ENCODE results near the gene PASK.

The PASK gene

DNA sequence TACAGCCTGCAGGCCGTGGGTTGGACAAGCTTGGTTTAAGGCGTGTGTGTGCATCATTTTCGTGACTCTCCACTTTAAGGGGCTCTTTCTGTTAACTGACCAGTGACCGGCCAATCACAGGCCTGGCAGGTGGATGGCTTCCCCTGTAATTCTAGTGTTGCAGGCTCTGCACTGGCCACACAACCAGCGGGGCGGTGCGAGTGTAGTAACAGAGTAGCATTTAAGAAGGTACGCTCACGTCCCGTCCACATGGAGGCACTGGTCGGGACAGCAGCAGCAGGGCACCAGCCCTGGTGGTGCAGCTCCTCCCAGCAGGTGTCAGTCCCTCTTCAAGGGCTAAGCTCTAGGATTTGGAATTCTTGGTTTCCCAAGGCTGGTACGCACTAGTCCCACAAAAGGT, 31.2 kb upstream of the PASK start:
- DNase-seq (ENCODE audit: low read depth, low spot score) = no peak

DNA sequence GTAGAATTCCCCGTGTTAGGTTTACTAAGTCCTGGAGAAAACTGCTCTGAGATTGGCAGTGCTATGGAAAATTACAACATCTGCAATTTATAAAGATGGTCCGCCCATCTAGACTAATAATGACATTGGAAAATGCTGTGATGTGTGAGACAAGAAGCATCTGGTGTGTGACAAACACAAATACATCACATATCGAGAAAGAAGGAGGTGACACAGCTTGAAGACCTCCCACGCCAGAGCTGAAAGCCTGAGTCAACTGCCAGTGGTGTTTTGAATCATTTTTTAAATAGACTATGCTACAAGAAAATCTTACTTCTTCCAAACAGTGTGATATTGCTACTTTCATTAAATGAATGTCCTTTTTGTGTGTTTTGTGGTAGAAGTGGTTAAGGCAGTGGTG, 30.6 kb upstream of the PASK start:
- no peak for DNase-seq (ENCODE audit: low read depth, low spot score)

DNA sequence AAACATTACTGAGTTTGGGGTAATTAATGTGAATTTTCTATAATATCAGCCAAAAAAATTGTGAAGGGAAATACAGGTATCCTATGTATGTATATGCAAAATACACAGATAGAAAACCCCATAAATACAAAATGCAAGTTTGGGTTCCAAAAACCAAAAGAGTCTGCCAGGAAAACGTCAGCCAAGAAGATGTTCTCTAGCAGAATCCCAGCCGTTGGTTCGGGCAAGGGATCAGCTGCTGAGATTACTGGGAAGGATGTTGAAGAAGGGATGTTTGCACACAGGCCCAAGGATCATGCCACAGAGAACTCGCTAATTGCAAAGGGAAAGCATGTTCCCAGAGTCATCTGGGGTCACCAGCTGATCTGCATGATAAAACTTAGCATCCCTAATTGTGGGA, 29.7 kb upstream of the PASK start:
- no peak for DNase-seq (ENCODE audit: low read depth, low spot score)

- DNase-seq (ENCODE audit: low read depth, low spot score) = no peak
Observed at GRCh38 chr2:241177526-241178334, 28.5 kb upstream of the PASK start.

DNA sequence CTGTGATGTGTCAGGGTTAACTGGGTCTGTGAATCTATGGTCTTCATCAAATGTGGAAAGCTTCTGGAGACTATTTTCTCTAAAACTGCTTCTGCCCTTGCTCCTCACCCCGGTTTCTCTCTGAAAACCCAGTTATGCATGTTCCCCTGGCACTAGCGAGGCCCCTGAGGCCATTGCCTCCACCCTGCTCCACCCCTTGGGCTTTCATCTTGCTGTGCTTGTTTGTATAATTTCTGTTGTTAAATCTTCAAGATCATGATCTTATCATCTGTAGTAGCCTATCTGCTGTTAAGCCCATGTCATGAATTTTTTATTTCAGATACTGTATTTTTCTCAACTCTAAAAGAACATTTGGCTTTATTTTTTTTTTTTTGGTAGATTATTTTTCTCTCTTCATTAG, 24.3 kb upstream of the PASK start:
- DNase-seq (ENCODE audit: low read depth, low spot score) = no peak

DNA sequence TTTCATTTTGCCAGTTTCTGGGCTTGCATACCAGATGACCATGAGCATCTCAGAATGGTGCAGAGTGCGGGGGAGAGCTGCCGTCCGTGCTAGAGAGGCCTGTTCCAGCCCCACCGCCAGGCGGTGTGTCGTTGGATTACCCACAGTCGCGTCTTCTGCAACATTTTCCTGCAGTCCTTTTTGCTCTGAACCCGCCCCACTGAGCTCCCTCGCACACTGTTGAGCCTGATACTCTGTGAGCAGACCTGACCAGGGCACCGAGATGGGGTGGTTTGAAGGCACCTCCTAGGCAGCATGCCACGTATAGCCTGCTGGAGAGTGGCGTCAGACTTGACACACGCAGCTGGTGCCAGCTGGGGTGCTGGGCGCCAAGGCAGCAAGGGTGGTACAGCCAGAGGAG, 19.1 kb upstream of the PASK start:
- no peak for DNase-seq (ENCODE audit: low read depth, low spot score)

GRCh38 chr2:241163601-241164118, 14.4 kb upstream of the PASK start:
- DNase-seq (ENCODE audit: low read depth, low spot score) = no peak

- DNase-seq (ENCODE audit: low read depth, low spot score) = peak; percentile 79
Observed at GRCh38 chr2:241161646-241162281, 12.5 kb upstream of the PASK start.

- DNase-seq (ENCODE audit: low read depth, low spot score) = no peak
Observed at GRCh38 chr2:241160318-241160717, 11.0 kb upstream of the PASK start.

DNA sequence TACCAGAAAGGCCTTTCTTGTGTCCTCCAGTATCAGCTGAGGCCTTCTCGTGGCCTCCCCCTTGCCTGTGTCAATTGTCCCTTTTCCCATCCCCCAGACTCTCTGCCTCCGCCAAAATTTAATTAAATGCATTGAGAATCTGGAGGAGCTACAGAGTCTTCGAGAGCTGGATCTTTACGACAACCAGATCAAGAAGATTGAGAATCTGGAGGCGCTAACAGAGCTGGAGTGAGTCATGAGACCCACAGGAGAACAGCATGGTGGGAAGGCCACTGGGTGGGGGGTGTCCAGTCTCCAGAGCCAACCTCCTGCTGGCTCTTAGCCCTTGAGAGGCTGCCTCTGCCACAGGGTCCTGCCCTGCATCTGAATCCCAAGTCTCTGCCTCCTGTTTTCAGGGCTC, 9.8 kb upstream of the PASK start:
- DNase-seq (ENCODE audit: low read depth, low spot score) = no peak

- no peak for DNase-seq (ENCODE audit: low read depth, low spot score)
Observed at GRCh38 chr2:241158546-241158900, 9.3 kb upstream of the PASK start.

DNA sequence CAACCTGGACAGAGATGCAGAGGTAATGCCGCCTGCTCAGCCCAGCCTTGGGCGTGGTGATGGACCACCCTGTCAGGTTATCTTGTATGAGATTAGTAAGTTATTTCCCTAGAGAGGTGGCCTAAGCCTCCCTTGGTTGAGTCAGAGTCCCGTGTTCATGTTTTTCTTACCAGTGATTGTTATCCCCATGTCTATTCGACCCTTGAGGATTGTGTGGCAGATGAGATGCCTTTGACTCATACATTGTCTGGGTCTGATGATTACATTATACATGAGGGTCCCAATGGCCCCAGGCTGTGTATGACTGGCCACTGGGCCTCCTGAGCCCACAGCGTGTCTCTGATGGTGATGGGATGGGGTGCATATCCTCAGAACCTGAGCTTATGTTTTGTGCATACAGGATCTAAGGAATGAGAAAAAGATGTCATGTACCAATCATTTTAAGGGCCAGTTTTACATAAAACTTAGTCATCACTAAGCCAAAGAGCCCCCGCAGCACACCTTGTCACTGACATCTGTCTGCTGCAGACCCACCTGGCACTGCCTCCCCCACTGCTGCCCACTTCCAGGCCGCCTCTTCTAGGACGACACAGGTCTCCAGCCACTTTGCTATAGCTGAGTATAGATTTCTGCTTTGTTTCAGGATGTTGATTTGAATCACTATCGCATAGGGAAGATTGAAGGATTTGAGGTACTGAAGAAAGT, 8.7 kb upstream of the PASK start:
- no peak for DNase-seq (ENCODE audit: low read depth, low spot score)

GRCh38 chr2:241156971-241157441, 7.7 kb upstream of the PASK start:
- DNase-seq (ENCODE audit: low read depth, low spot score) = no peak

DNA sequence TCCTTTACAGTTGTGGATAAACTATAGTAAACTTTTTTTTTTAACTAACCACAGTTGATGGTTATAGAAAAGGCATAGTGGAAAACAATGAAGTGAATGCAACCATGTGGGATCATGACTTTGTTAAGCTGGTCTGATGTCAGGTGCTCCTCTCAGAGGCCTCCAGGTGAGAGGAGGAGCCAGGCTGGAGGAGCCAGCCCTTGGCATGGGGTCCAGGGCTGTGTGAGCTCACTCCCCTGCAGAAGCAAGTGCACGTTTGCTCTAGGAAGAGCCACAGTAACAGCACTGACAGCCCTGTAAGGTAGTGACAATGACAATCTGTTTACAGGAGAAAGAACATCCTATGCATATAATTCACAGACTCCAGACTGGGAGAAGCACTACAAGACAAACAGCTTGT, 6.7 kb upstream of the PASK start:
- no peak for DNase-seq (ENCODE audit: low read depth, low spot score)

GRCh38 chr2:241154915-241155314, 5.6 kb upstream of the PASK start:
- DNase-seq (ENCODE audit: low read depth, low spot score) = no peak

GRCh38 chr2:241153616-241154015, 4.3 kb upstream of the PASK start:
- DNase-seq (ENCODE audit: low read depth, low spot score) = peak; percentile 14

DNA sequence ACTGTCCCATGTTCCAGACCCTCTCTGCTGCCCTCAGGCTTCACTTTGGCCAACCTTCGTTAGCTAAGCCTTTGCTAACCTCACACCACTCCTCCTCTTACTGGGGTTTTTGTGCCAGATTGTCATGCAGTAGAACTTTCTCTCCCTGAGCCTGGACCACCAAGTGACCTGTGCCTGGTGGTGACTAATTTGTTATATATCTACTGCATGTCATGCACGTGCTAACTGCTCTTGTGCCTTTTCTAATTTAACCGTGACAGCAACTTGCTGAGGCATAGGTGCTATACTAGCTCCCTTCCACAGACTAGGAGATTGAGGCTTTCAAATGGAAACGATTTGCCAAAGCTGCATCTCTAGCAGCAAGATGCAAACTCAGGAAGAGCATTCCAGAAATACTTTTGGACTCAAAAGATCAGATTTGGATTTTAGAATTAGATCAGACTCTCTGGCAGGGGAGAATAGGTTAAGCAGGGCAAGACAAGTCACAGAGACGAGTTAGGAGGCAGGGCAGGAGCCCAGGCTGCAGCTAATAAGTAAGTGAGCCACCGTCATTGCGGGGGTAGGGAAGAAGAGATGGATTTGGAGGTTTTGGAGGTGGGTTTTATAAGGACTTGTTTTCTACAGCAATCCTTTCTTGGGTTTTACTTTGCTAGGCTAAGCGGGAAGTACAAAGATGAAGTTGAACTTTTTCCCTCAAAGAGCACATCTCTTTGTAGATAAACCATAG, 2.8 kb upstream of the PASK start:
- no peak for DNase-seq (ENCODE audit: low read depth, low spot score)

GRCh38 chr2:241150660-241151530, 1.6 kb upstream of the PASK start:
- DNase-seq (ENCODE audit: low read depth, low spot score) = no peak

DNA sequence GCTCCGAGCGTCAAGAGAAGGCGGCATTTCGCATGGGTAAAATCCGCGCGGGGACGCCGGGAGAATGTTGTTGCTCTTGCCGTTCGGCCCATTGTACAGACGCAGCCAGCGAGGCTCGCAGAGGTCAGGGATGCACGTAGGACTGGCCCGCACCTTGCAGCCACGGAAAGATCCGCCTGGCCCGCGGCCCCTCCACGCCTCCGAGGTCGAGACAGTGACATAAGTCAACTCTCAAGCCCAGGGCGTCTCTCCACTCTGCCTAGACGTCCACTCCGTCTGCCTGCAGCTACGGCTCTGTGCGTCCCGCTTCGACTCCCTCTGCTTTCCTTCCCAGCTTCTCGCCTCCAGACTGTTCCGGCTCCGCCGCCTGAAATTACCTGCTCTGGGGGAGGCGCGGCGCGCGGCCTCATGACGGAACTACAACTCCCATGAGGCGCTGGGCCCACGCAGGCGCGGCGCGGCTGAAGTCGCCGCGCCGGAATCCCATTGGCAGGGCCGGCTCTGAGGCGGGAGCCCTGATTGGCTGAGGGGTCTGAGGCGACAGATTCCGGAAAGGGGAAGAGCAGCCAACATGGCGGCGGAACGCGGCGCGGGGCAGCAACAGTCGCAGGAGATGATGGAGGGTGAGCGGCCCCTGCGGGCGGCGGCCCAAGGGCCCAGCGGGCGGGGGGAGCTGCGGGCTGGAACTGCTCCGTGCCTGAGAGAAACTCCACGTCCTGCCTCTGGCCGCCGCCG, 820 bp upstream of the PASK start, which contains the start of gene PPP1R7:
PPP1R7 (plus strand) TSS at position 543 of the 735 bp plus-strand sequence; CDS start at position 572, 29 bp downstream.
- DNase-seq (ENCODE audit: low read depth, low spot score) = peak; percentile 98

DNA sequence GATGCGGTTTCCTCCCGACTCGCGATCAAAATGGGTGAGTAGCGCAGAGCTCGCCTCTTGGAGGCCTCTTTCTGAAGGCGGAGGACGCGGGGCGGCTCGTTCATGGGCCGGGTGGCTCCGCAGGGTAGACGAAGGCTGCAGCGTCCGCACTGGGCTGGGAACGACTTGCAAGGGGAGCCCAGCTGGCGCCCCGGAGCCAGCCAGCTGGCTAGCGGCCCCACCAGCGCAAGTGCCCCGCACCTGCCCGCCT, 328 bp upstream of the PASK start:
- DNase-seq (ENCODE audit: low read depth, low spot score) = no peak

Data from astrocyte of the hippocampus (primary cell).